B cell (primary cell): ENCODE measurements around the gene NGEF.

Source experiments
- EZH2 ChIP-seq: IDR thresholded peaks from 2 replicates; pipeline ENCODE4 v1.6.1; 2012; ENCODE audit warnings: borderline replicate concordance, low read depth, mild to moderate bottlenecking, moderate library complexity, low read length; ENCODE audit not compliant: insufficient read depth, poor library complexity, severe bottlenecking
- TF ChIP-seq, protein P1 (sequence below): fragments of 200-600 bp; IDR thresholded peaks from one replicate; pipeline ENCODE4 v1.8.0; 2022; ENCODE audit warnings: antibody characterized with exemption, mild to moderate bottlenecking

- TF ChIP-seq, protein P1, sequence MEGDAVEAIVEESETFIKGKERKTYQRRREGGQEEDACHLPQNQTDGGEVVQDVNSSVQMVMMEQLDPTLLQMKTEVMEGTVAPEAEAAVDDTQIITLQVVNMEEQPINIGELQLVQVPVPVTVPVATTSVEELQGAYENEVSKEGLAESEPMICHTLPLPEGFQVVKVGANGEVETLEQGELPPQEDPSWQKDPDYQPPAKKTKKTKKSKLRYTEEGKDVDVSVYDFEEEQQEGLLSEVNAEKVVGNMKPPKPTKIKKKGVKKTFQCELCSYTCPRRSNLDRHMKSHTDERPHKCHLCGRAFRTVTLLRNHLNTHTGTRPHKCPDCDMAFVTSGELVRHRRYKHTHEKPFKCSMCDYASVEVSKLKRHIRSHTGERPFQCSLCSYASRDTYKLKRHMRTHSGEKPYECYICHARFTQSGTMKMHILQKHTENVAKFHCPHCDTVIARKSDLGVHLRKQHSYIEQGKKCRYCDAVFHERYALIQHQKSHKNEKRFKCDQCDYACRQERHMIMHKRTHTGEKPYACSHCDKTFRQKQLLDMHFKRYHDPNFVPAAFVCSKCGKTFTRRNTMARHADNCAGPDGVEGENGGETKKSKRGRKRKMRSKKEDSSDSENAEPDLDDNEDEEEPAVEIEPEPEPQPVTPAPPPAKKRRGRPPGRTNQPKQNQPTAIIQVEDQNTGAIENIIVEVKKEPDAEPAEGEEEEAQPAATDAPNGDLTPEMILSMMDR, result no peak
- no peak for TF ChIP-seq EZH2
These were observed 52.2 kb downstream of the NGEF start for GRCh38 chr2:232960862-232961261.
